GM21737 (cell line): Measurements from ENCODE around the gene BSN.

Source experiments
- ATAC-seq: cut with Tn5 transposase; IDR thresholded peaks from one replicate; pipeline ENCODE4 v1.9.1; 2021; ENCODE audit warnings: mild to moderate bottlenecking, moderate library complexity; ENCODE audit not compliant: unreplicated experiment

Gene BSN

DNA sequence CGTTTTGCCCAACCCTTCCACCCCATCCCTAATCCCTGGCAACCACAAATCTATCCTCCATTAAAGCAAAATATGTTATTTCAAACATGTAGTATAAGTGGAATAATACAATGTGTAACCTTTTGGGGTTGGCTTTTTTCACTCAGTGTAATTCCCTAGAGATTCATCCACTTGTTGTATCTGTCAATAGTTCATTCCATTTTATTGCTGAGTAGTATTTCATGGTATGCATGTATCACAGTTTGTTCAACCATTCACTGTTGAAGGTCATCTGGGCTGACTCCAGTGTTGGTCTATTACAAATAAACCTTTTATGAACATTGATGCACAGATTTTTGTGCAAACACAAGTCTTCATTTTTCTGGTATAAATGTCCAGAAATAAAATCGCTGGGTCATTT lies 38.8 kb downstream of the BSN start:
- no peak for ATAC-seq

DNA sequence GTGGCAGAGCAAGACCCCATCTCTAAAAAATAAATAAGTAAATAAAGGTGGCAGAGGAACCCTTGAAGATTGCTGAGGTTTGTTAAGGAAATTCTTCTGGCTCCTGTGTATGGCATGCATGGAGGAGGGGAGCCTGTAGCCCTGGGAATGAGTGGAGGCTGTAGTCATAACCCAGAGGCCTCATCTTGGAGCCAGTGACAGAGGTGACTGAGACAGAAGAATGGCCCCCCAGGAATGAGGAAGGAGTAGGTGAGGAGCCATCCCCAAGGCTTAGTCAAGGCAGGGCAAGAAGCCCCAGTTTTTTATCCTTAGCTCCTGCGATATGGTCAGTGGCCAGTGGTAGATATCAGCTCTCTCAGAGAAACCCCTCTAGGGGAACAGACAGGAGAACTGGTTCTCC lies 46.5 kb downstream of the BSN start:
- ATAC-seq, result no peak

DNA sequence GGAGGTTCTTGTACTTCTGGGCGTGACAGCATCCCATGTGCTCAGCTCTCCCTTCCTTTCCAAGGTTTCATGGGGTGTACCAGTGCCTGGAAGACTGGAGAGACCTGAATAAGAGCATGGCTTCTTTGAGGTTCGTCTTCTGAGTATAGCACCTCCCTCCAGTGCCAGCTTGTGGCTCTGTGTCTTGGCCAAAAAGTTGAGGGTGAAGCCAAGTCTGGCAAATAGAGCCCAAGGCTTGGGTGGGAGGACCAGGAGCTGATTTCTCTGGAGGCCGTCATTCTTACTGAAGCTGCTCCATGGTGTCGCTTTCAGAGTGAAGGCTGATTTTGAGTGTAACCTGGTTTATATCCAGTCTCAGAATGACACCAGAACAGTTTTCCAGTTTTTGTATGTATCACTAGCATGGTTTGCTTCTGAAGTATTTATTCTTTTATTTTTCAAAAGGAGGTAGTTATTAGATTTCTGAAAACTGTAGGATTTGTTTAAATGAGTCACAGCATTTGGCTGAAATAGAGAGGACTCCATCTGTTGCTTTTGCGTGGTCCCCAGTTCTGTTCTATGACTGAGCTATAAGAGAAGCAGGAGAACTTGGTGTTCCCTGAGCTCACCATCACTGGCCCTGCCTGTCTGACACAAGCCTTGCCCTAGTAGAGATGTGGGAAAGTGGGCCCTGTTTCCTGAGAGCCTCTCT lies 47.2 kb downstream of the BSN start:
- no peak for ATAC-seq

DNA sequence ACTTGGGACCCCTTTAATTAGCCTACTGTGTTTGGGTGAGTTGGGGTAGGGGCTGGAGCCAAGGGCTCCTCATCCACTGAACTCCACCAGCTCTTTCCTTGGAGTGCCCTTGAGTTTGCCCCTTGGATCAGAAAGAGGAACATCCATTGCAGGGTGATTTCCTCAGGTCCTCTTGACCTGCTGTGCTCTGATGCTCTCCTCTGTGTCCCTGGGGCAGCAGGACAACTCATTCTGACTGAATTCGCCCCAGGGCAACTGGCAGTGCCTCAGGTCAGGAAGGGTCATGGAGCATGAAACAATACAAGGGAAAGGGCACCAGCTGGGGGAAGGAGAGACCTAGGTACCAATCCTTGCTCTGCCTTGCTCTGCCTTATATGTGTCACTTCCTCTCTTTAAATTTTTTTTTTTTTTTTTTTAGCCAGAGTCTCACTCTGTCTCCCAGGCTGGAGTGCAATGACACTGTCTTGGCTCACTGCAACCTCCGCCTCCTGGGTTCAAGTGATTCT lies 47.8 kb downstream of the BSN start:
- no peak for ATAC-seq

DNA sequence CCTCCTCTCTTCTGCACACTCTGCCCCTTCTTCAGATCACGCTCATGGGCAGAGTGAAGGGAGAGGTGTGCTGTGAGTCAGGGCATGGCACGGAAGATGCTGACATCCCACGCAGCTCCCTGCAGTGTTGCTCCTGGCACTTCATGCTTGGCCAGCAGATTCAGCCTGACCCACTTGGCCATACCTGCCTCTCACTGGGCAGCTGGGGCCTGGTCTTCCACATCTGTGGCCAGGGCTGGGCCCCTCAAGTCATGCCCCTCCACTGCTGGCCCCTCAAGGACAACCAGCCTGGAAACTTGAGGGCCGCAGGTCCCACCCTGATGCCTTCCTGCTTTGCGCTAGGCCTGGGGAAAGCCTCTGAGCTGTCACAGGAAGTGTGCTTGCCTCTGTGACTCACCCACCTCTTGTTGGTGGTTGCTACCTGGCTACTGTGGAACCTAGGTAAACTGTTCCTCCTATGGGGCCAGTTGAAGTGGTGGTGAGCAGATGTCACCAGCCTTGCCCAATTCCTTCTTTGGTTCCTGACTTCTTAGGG lies 48.7 kb downstream of the BSN start:
- no peak for ATAC-seq

DNA sequence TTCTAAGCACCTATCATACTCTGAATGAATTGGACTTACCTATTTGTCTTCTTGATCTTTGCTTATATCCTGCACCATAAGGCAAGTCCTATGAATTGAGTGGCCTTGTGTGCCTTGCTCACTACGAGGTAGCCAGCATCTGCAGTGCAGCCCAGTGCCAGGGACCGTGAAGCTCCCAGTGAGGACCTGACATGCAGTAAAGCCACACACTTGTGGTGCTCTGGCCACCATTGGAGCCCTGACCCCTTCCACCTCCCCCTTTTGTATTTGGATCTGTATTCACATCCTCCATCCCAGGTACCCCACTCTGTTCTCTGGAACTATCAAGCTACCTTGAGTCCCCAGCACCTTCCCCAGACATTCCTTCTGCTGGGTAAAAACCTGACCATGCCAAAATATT lies 52.1 kb downstream of the BSN start:
- ATAC-seq, result no peak

DNA sequence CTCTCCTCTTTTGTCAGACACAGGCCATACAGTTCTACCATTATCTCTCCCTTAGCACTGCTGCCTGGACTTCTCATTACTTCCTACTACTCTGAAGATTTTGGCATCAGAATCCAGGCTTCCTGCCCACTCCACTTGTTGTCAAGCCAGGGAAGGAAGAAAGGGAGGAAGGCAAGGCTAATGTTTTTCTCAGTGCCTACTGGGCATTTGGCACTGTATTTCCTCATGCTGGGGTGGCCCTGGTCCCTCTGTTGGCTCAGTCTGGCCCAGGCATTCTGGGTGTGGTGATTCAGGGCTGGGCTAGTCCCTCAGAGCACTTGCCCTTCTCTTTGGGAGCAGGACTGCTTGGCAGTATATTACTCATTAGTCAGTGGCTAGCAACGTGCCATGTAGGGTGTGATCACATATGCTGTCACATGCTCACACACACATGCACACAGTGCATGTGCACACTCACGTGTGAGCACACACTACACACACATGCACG lies 52.9 kb downstream of the BSN start:
- ATAC-seq, result no peak

DNA sequence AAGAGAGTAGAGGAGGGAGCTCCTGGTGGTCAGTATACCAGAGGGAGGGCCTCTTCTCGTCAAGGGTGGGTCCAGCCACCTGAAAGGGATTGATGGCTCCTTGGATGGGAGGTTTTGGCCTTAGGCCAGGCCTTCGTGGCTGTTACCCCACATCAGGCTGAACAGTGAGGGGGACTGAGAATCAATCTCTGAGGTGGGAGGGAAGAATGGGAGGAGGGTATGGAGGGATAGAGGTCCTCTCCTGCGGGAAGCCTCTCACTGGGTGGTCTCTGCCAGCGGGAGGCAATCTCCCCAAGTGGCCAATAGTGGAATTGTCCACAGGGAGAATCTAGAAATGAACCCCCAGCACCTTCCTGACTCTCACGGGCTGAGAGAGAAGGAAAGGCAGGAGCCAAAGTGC lies 53.5 kb downstream of the BSN start:
- no peak for ATAC-seq

DNA sequence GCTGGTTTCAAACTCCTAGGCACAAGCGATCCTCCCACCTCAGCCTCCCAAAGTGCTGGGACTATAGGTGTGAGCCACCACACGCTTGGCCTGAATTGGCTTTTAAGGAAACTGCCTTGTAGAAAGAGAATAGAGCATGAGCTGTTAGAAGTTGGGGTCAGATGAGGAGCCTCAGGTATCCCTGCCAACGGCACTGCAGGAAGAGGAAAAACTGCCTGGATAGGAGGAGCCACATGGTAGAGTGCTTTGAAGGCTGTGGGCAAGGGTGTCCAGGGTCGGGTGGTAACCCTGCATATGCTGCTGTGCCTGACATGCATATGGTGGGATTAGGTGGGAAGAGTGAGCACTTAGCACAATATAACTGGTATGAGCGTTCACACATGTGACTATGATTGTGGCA lies 55.0 kb downstream of the BSN start:
- no peak for ATAC-seq

DNA sequence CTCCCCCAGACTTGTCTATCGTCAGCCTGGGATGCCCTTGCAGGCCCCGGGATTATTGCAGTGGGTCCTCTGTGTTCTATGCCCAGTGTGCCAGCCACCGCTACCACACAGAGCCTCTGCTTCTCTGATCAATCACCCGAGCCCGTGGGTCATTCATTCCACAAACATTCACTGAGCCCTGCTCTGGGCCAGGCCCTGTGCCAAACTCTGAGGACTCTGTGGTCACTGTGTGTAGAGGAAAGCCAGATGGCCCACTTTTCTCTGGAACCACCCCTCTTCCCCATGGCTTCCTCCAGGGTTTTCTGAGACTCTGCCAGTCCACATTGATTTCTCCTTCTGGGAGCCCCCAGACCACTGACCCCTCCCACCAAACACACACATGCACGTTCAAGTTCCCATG lies 55.5 kb downstream of the BSN start:
- no peak for ATAC-seq

DNA sequence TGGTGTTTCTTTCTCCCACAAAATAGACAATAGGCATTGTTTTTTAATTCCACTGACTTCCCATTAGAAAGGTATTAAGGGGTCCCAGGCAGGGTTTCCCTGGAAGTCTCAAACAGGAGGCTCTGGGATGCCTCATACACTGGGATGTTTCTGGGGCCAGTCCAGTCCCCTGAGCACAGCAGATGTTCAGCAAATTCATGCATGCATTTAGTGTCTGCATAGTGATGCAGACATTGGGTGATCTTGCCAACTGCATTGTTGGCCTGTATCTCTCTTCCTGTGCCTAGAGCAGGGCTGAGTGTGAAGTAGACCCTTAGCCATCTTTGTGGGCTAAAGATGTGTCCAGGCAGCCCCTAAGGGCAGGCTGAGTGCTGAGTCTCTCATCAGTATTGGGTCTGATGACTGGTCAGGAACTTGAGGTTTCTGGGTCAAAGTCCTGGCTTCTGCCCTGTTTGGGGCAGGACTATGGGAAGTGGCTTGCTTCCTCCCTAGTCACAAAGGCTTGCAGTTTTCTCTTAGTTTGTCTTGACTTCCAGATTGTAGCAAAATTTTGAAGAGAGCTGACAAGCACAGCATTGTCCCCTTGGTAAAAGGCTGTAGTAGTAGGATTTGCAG lies 56.5 kb downstream of the BSN start:
- ATAC-seq, result no peak

DNA sequence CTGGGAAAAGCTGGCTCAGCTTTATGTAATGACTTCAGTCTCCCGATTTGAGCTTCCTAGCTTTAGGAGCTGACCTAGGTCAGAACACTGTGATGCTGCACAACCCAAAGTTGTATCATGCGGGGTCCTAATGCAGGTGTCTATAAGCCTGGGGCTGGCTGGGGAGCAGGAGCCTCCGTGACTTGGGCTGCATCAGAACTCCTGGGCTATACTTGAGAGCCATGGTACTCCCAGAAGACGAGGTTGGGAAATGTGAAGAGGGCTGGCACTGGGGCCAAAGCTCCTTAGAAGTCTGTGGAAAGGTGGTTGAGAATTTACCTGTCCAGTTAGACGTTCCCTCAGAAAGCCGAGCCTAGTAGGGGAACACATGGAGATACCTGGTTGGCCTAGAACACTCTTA lies 57.0 kb downstream of the BSN start:
- ATAC-seq, result no peak

DNA sequence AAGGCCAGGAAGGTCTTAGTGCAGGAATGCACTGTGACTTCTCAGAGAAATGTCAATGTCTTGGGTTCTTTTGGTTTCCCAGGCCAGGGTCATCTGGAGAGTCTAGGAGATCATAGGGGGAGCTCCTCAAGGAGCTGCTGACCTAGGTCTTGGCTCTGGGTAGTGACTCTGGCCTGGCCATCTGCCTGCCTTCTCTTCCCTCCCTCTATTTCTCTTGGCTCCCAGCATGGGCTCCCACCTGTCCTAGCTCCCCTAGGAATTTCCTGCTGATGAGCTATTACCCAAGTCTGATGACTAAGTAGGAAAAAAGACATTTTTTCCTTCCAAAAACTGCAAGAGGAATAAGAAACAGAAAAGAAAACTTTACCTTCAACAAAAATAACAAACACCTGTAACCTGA lies 57.4 kb downstream of the BSN start:
- ATAC-seq, result no peak

DNA sequence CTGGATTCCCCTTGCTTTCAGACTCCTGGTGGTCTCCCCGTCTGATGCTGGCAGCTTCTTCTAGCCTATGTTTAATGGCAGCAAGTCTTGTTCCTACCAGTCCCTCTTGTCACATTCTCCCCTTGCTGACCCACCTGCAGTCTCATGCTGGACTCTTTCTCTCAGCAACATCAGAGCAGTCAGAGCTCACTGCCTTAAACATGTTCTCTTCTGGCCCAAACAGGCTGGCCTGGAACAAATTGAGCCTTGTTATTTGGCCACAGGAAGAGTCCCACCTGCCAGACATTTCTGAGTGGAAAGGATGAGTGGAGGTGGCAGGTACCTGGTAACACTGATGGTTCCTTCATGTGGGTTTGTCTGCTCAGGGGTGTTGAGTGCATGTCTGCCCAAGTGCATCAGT lies 60.7 kb downstream of the BSN start:
- no peak for ATAC-seq

DNA sequence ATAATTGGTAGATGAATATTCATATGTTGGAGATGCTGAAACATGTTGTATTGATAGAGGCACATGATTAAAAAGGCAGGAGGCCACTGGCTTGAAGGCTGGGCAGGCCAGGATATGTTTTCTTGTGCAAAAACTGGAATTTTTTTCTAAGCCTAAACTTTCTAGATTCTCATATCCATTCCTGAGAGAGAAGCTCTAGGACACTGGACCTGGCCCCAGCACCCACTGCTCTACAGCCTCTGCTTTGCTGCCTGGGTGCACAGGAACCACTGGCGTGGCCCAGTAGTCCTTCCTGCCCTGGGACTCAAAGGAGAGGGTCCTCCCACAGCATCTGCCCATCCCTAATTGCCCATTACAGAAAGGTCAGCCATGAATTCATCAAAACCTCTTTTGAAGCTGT lies 61.8 kb downstream of the BSN start:
- no peak for ATAC-seq

DNA sequence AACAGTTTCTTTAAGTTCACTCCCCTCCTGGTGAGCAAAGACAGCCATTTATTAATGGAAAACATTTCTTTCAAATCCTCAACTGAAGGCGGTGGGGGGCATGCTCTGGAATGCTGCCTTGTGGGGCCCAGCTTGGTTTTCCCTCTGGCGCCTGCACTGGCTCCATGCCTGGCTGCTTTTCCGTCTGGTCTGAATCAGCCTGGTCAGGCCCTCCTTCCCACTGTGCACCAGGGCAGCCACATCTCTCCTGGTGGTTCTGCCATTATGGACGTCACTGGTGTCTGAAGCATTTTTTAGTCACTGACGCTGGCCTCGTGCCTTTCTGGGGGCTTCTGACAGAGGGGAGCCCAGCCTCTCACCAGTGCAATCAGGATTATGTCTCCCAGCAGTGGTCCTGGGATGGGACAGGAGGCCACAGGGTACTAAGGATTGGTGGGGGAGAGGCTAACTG lies 62.2 kb downstream of the BSN start:
- no peak for ATAC-seq

DNA sequence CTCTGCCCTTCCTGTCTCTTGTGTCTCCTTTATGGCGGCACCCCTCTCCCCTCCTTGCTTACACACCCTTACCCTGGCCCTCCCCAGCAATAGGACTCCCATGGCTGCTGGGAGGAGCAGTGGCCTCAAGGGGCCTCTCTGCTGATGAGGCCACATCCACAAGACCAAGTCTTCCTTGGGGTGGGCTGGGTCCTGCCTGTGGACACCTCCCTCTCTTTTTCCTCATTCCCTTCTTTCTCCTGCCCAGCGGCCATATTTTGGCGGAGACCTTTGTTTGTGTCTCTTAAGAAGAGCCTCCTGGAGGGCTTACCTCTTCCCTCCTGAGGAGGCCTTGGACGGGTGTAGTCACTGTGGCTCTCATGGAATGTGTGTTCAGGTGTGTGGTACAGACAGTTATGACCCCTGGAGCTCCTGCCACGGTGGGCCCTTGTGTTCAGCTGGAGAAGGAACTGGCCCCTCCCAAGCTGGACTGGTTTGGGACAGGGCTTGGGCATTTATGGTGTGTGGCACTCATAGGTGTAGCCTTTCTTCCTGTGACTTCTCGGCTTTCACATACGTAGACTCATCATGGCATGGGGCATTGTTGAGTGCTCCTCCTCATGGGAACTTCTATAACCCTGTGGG lies 63.2 kb downstream of the BSN start:
- no peak for ATAC-seq

DNA sequence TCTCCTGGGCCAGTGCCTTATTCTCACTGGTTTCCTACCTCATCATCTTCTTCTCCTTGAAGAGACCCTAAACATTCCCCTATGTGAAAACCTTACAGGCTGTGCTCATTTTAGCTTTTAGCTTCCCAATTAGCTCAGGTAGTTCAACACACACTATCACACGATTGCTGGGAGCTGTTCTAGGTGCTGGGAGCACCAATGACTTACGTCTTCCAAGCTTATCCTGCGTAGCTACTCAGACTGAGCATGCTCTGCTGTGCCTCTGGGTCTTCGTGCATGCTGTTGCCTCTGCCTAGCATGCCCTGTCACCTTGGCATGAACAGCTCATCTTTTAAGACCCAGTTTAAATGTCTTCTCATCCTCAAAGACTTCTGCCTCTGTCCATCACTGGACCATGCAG lies 64.1 kb downstream of the BSN start:
- ATAC-seq, result no peak

DNA sequence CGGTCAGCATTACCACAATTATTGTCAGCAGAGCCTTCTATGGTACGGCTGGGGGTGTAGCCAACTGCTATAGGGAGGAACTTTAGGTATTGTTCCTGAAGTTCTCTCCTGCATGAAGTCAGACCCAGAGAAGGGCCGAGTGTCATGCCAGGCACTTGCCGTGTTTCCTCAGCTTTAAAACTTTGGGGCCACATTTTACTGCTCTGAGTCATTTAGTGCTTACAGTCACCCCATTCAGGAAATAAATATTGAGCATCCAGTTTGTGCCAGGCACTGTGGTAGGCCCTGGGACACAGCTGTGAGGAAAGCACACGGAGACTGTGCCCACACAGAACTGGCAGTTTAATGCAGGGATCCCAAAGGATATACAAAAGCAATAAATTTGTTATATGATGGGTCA lies 65.4 kb downstream of the BSN start:
- no peak for ATAC-seq

DNA sequence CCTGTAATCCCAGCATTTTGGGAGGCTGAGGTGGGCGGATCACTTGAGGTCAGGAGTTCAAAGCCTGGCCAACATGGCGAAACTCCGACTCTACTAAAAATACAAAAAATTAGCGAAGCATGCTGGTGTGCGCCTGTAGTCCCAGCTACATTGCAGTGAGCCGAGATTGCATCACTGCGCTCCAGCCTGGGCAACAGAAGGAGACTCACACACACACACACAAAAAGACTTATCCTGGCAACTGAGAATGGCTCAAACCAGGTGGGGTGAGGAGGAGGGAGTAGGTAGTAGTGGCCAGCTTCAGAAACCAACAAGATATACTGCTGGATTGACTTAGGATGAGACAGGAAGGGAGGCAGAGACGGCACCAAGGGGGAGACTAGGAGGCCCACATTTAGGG lies 66.5 kb downstream of the BSN start:
- no peak for ATAC-seq

DNA sequence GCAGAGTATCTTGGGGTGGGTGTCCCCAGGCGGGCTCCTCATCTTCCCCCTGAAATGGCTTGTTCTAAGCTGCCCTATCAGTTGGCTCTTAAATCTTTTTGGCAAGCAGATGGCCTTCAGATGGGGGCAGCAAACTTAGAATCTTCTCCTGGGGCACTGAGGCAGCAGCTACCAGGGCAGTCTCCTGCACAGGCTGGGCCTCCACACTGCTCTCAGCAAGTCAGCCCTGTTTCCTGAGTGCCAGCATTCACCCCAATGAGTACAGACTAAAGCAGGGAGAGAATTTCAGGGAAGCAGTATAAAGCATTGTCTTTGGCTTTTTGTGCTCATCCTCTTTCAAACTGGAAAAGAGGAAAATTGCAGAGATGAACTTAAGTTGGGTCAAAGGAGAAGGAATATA lies 68.8 kb downstream of the BSN start:
- ATAC-seq, result no peak

DNA sequence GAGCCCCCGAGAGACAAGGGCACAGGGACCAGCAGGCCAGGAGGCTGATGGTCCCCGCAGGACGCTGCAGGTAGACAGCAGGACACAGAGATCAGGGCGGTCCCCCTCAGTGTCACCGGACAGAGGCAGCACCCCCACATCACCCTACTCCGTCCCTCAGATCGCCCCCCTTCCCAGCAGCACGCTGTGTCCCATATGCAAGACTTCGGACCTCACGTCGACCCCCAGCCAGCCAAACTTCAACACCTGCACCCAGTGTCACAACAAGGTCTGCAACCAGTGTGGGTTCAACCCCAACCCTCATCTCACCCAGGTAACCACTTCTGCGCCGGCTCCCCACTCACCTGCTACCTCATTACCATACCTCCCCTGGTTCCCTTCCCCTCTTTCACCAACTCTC lies 70.8 kb downstream of the BSN start:
- no peak for ATAC-seq
